Astrocyte of the spinal cord (primary cell): ENCODE measurements around the gene CMSS1.

ENCODE experiments used
- DNase-seq: peaks from one replicate; pipeline ENCODE4 v3.0.0; 2011; ENCODE audit warnings: low read depth, low spot score
- H3K4me3 ChIP-seq: 2 replicates; pipeline ENCODE4 v1.5.1; 2011; ENCODE audit warnings: low read depth, mild to moderate bottlenecking, low read length, moderate library complexity
- in situ Hi-C: cut with HindIII; loops from 2 replicates; pipeline ENCODE4 v1.10.0; 2017; ENCODE audit warnings: low sequenced_read_pairs
- TF ChIP-seq, protein P1 (sequence below): IDR thresholded peaks from 2 replicates; pipeline ENCODE4 v1.5.1; 2012; ENCODE audit warnings: low read depth, mild to moderate bottlenecking, low read length, inconsistent platforms

The CMSS1 gene

DNA sequence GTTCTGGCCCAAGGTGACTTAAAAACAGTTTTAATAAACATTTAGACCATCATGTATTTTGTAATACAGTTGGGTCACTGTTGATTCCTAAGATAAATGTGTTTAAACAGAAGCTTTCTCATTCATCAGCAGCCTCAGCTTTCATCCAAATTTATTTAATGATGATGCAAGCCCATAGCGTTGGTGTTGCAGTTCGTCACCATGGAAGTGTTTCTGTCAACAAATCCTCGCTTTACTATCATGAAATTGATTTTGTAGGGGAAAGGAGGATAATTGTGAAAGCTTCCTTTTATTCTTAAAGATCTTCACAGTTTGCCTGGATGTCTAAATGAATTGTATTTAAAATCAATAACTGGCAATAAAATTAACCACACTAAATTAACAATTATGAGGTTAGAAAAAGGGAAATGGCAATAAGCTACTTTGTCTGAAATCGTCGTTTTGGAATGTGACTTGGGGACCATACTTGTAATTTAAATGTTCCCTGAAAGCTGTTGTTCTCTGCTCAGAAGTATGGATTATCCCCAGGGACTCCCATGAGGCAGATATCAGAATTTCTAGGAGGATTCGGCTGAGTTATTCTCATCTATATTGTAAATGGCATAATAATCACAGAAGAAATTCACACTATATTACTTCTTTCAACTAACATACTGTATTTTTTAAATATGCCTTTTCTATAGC is 29.0 kb downstream of the CMSS1 start:
- TF ChIP-seq, protein P1, sequence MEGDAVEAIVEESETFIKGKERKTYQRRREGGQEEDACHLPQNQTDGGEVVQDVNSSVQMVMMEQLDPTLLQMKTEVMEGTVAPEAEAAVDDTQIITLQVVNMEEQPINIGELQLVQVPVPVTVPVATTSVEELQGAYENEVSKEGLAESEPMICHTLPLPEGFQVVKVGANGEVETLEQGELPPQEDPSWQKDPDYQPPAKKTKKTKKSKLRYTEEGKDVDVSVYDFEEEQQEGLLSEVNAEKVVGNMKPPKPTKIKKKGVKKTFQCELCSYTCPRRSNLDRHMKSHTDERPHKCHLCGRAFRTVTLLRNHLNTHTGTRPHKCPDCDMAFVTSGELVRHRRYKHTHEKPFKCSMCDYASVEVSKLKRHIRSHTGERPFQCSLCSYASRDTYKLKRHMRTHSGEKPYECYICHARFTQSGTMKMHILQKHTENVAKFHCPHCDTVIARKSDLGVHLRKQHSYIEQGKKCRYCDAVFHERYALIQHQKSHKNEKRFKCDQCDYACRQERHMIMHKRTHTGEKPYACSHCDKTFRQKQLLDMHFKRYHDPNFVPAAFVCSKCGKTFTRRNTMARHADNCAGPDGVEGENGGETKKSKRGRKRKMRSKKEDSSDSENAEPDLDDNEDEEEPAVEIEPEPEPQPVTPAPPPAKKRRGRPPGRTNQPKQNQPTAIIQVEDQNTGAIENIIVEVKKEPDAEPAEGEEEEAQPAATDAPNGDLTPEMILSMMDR: no peak
- H3K4me3 ChIP-seq: no peak overlapping the region
- peak; percentile 40 for DNase-seq
- in situ Hi-C loops: no loop called here

GRCh38 chr3:99848433-99848832 is 30.8 kb downstream of the CMSS1 start:
- no peak overlapping the region for H3K4me3 ChIP-seq
- TF ChIP-seq, protein P1: no peak
- in situ Hi-C loops: no loop called here
- DNase-seq: no peak

GRCh38 chr3:99850608-99851007 is 32.9 kb downstream of the CMSS1 start:
- TF ChIP-seq, protein P1: no peak
- no peak for DNase-seq
- in situ Hi-C loops: no loop called here
- H3K4me3 ChIP-seq: no peak overlapping the region

DNA sequence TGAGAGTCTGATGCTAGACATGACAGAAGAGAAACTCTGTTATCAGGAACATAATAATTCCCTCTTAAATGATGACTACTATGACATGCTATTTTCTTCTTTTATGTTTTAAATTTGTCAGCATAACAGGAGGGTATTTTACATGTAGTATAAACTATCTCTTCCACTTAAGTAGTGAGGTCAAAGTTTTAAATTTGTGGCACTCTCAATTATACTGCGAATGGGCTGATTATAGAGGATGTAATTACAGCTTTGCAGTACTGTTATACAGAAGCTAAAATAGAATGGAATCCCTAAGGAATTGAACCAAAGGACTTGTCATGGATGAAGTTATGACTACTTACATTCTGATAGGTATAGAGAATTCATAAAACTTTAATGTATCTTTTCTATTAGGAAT is 34.3 kb downstream of the CMSS1 start:
- DNase-seq: no peak
- TF ChIP-seq, protein P1: no peak
- in situ Hi-C loops: no loop called here
- no peak overlapping the region for H3K4me3 ChIP-seq

- in situ Hi-C loops: no loop called here
- TF ChIP-seq, protein P1: no peak
- no peak overlapping the region for H3K4me3 ChIP-seq
- no peak for DNase-seq
These were observed 35.2 kb downstream of the CMSS1 start for GRCh38 chr3:99852851-99853250.

DNA sequence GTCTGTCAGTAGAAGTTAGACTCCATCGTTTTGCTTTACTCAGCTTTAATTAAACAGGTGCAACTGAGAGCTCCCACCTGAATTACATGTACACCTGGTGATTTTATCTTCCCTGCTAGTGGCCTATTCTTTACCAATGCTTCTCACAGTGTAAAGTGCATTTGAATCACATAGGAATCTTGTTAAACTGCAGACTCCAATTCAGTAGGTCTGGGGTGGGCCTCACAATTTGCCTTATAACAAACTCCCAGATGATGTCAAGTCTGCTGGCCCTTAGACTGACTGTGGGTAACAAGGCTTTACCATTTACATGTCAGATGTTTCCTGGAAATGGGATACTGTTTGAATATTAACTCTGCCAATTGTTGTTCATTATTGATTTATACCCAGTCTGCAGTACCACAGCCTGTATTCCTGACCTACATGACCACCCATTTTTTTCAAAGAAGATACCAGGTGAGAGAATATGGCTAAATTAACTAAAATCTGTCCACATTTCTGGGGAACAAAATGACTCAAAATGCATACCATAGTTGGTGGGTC is 37.2 kb downstream of the CMSS1 start:
- DNase-seq: no peak
- in situ Hi-C loops: no loop called here
- TF ChIP-seq, protein P1: no peak
- no peak overlapping the region for H3K4me3 ChIP-seq
